GM18505 (cell line): Measurements from ENCODE around the gene CYCS.
A peak's percentile ranks its signal among the peaks of the same experiment; 100 is the strongest.
"Not testable (repeated sequence)": the region's sequence is repeated elsewhere in the genome, so short reads cannot be mapped to it uniquely, and the experiment has no call there.

ENCODE experiments used
- ATAC-seq: cut with Tn5 transposase; IDR thresholded peaks from one replicate; pipeline ENCODE4 v1.9.1; 2021; ENCODE audit not compliant: unreplicated experiment
- POLR2A ChIP-seq: IDR thresholded peaks from 4 replicates; pipeline ENCODE4 v1.6.1; 2011; ENCODE audit warnings: borderline replicate concordance; ENCODE audit not compliant: insufficient read depth, insufficient read length; ENCODE audit errors: extremely low read depth

The CYCS gene

GRCh38 chr7:25139536-25139935 lies 14.5 kb upstream of the CYCS start:
- no peak for TF ChIP-seq POLR2A
- no peak for ATAC-seq

GRCh38 chr7:25134358-25135010 lies 9.4 kb upstream of the CYCS start:
- no peak for TF ChIP-seq POLR2A
- ATAC-seq, result no peak

- ATAC-seq, result no peak
- no peak for TF ChIP-seq POLR2A
Measured at GRCh38 chr7:25132430-25132829, 7.4 kb upstream of the CYCS start.

GRCh38 chr7:25126751-25127150 lies 1.7 kb upstream of the CYCS start:
- no peak for ATAC-seq

GRCh38 chr7:25124465-25125136 lies 459 bp downstream of the CYCS start:
- TF ChIP-seq POLR2A, result no peak
- no peak for ATAC-seq

More at GRCh38 chr7:25126751-25127150, 1.7 kb upstream of the CYCS start:
- TF ChIP-seq POLR2A, result no peak

GRCh38 chr7:25122373-25122772 lies 2.7 kb downstream of the CYCS start:
- TF ChIP-seq POLR2A, result no peak
- ATAC-seq, result no peak

- no peak for ATAC-seq
- no peak for TF ChIP-seq POLR2A
Measured at GRCh38 chr7:25121599-25121998, 3.5 kb downstream of the CYCS start.

GRCh38 chr7:25119102-25119501 lies 6.0 kb downstream of the CYCS start:
- TF ChIP-seq POLR2A, result no peak
- ATAC-seq, result no peak

- no peak for TF ChIP-seq POLR2A
- ATAC-seq, result peak; percentile 26
Measured at GRCh38 chr7:25118048-25118753, 6.9 kb downstream of the CYCS start.

GRCh38 chr7:25117226-25118047 lies 7.6 kb downstream of the CYCS start:
- peak; percentile 34 for TF ChIP-seq POLR2A
- peak; percentile 87 for ATAC-seq

GRCh38 chr7:25116621-25117020 lies 8.4 kb downstream of the CYCS start:
- no peak for TF ChIP-seq POLR2A
- no peak for ATAC-seq

GRCh38 chr7:25110514-25110913 lies 14.5 kb downstream of the CYCS start:
- not testable (repeated sequence) for ATAC-seq

GRCh38 chr7:25109276-25109675 lies 15.8 kb downstream of the CYCS start:
- TF ChIP-seq POLR2A, result no peak
- ATAC-seq, result no peak
